Testis (tissue), 2 donors: Measurements from ENCODE around the gene MRPL43.

ENCODE experiments used
- CTCF ChIP-seq, 3 experiments: fragments of 450-650 bp in 2 of 3; fragments of 200-600 bp in 1 of 3; sonication (generic) in 1 of 3; IDR thresholded peaks; one replicate each; pipeline ENCODE4 v1.5.1; 2016 to 2019; ENCODE audit warnings: antibody characterized with exemption in 3 of 3, mild to moderate bottlenecking in 2 of 3, moderate library complexity in 1 of 3
- POLR2A ChIP-seq: fragments of 450-650 bp; IDR thresholded peaks from one replicate; pipeline ENCODE4 v1.6.1; 2017; ENCODE audit warnings: antibody characterized with exemption, mild to moderate bottlenecking, moderate library complexity

DNA sequence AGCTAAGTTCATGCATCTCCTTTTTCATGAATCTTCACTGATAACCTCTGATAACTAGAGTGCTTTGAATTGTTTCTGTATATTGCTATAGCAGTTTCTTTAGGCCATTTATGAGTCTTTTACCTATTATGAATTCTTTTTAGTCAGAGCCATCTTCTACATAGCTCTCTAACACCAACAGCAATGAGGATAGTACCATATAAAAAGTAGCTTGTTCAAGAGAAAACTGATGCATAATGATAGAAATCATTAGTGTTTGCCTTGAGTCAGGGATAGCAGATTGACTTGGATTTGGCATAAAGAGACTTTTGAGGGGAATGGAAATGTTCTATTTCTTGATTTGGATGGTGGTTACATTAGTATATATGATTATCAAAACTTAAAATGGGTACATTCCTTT, 43.8 kb downstream of the MRPL43 start:
- TF ChIP-seq POLR2A (no peak), CTCF (IDR thresholded peaks at IDR 0.05) (no peak)
